PC-3 (cell line): ENCODE measurements around the gene FAM98B. TPM values are rescaled to one million over a fixed set of nuclear protein-coding genes. Genes with fewer than 3 reads are reported as not detected.

ENCODE experiments used
- ATAC-seq: fragments of 200-7000 bp; cut with Tn5 transposase; 2 replicates; pipeline ENCODE4 v1.9.1; 2020; ENCODE audit warnings: mild to moderate bottlenecking, moderate library complexity
- BruUV-seq: library from RNA; stranded (reverse); fragments of 400-500 nt; replicated peaks from 2 replicates; lab custom pipeline; 2021; lab: Mats Ljungman, UMichigan
- CTCF ChIA-PET: fragments of 300-600 bp; sonication (Branson Sonifier 250); formaldehyde crosslinking; loops from one replicate; lab custom pipeline; 2022; ENCODE audit warnings: antibody characterized with exemption; lab: Charles Lee
- POLR2A ChIA-PET: fragments of 300-600 bp; sonication (Branson Sonifier 250); formaldehyde crosslinking; loops from one replicate; lab custom pipeline; 2022; ENCODE audit warnings: antibody characterized with exemption; ENCODE audit not compliant: unreplicated experiment; lab: Charles Lee
- DNase-seq: peaks from one replicate; pipeline ENCODE4 v3.0.0-alpha.2; 2015
- H2AFZ ChIP-seq: fragments of 300-600 bp; sonication (generic); 2 replicates; pipeline ENCODE4 v1.6.0; 2016; ENCODE audit warnings: antibody characterized with exemption, low read length
- H3F3A ChIP-seq: fragments of 300-600 bp; sonication (generic); one replicate; pipeline ENCODE4 v1.6.0; 2017; ENCODE audit warnings: antibody characterized with exemption, low read length, control low read depth, mild to moderate bottlenecking; ENCODE audit not compliant: unreplicated experiment
- H3K27ac ChIP-seq: fragments of 300-600 bp; sonication (generic); 2 replicates; pipeline ENCODE4 v1.5.1; 2016; ENCODE audit warnings: mild to moderate bottlenecking, low read length
- H3K27me3 ChIP-seq: fragments of 300-600 bp; sonication (generic); 2 replicates; pipeline ENCODE4 v1.6.1; 2016; ENCODE audit warnings: low read length, mixed read lengths
- H3K36me3 ChIP-seq: fragments of 300-600 bp; sonication (generic); 2 replicates; pipeline ENCODE4 v1.6.1; 2016; ENCODE audit warnings: low read depth, mixed run types, low read length, mixed read lengths
- H3K4me1 ChIP-seq: fragments of 300-600 bp; sonication (generic); 2 replicates; pipeline ENCODE4 v1.5.1; 2016; ENCODE audit warnings: low read length; ENCODE audit not compliant: insufficient read depth
- H3K4me2 ChIP-seq: fragments of 300-600 bp; sonication (generic); 2 replicates; pipeline ENCODE4 v1.6.0; 2016; ENCODE audit warnings: low read length
- H3K4me3 ChIP-seq: fragments of 300-600 bp; sonication (generic); 2 replicates; pipeline ENCODE4 v1.5.1; 2016; ENCODE audit warnings: mild to moderate bottlenecking, low read length, mixed read lengths
- H3K79me2 ChIP-seq: fragments of 300-600 bp; sonication (generic); 2 replicates; pipeline ENCODE4 v1.6.1; 2017; ENCODE audit warnings: low read length, mixed read lengths
- H3K9ac ChIP-seq: fragments of 300-600 bp; sonication (generic); 2 replicates; pipeline ENCODE4 v1.6.0; 2016; ENCODE audit warnings: mild to moderate bottlenecking, low read length
- H3K9me2 ChIP-seq: fragments of 300-600 bp; sonication (generic); replicated peaks from 2 replicates; pipeline ENCODE4 v1.6.1; 2016; ENCODE audit warnings: mixed run types, low read length, mixed read lengths
- H3K9me3 ChIP-seq: fragments of 300-600 bp; sonication (generic); 2 replicates; pipeline ENCODE4 v1.6.1; 2016; ENCODE audit warnings: low read length, mixed read lengths
- H4K20me1 ChIP-seq: fragments of 300-600 bp; sonication (generic); 2 replicates; pipeline ENCODE4 v1.6.1; 2016; ENCODE audit warnings: low read length, mixed read lengths
- EZH2 ChIP-seq: fragments of 300-600 bp; sonication (generic); IDR thresholded peaks from one replicate; pipeline ENCODE4 v1.6.1; 2017; ENCODE audit warnings: antibody characterized with exemption, mild to moderate bottlenecking, low read length; ENCODE audit not compliant: unreplicated experiment
- EZH2phosphoT487 ChIP-seq: fragments of 300-600 bp; sonication (generic); IDR thresholded peaks from 2 replicates; pipeline ENCODE4 v1.6.1; 2018; ENCODE audit warnings: mild to moderate bottlenecking, antibody characterized with exemption, low read length, borderline replicate concordance
- intact Hi-C: fragments of 100-400 bp; cut with micrococcal nuclease; formaldehyde crosslinking; loops from 2 replicates; pipeline ENCODE4 v1.9.0; 2023
- total RNA-seq: library from RNA; depleted of rRNA; stranded (reverse); fragments of >200 nt; gene quantifications from 2 replicates; pipeline ENCODE4 v1.2.3, GENCODE V29; 2014
- TF ChIP-seq, protein P1 (sequence below): fragments of 300-600 bp; sonication (generic); conservative IDR thresholded peaks from 2 replicates; pipeline ENCODE4 v1.5.1; 2017; ENCODE audit warnings: antibody characterized with exemption, low read depth, mild to moderate bottlenecking, low read length

Gene FAM98B
- total RNA-seq, 1 experiment from 2014 or later: 7.8 TPM

DNA sequence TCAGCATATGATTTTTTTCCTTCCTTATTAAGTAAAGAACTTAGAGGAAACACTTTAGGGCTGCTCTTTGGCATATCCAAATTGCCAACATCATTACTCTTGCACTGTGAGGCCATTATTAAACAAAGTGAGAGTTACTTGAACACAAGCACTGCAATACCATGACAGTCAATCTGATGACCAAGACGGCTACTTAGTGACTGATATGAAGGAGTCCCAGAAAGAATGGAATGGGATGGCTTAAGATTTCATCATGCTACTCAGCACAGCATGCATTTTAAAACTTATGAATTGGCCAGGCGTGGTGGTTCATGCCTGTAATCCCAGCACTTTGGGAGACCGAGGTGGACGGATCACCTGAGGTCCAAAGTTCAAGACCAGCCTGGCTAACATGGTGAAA lies 55.2 kb downstream of the FAM98B start:
- no peaks in the 10 kb centered on the region for H3K9me3 ChIP-seq
- H3K9ac ChIP-seq: no peak overlapping the region
- intact Hi-C loops: no loop called here
- CTCF ChIA-PET: no interaction called here
- BruUV-seq: no TSS peak
- no peak for TF ChIP-seq EZH2
- TF ChIP-seq, protein P1, sequence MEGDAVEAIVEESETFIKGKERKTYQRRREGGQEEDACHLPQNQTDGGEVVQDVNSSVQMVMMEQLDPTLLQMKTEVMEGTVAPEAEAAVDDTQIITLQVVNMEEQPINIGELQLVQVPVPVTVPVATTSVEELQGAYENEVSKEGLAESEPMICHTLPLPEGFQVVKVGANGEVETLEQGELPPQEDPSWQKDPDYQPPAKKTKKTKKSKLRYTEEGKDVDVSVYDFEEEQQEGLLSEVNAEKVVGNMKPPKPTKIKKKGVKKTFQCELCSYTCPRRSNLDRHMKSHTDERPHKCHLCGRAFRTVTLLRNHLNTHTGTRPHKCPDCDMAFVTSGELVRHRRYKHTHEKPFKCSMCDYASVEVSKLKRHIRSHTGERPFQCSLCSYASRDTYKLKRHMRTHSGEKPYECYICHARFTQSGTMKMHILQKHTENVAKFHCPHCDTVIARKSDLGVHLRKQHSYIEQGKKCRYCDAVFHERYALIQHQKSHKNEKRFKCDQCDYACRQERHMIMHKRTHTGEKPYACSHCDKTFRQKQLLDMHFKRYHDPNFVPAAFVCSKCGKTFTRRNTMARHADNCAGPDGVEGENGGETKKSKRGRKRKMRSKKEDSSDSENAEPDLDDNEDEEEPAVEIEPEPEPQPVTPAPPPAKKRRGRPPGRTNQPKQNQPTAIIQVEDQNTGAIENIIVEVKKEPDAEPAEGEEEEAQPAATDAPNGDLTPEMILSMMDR: no peak
- no peak for TF ChIP-seq EZH2phosphoT487
- ATAC-seq (no peak), DNase-seq (no peak)
- no peak overlapping the region for H3K27ac ChIP-seq
- no peaks in the 10 kb centered on the region for H3K36me3 ChIP-seq
- H4K20me1 ChIP-seq: no peaks in the 10 kb centered on the region
- no peak overlapping the region for H3K4me2 ChIP-seq
- no peaks in the 10 kb centered on the region for H3K79me2 ChIP-seq
- no peak overlapping the region for H2AFZ ChIP-seq
- no peaks in the 10 kb centered on the region for H3K4me1 ChIP-seq
- no peaks in the 10 kb centered on the region for H3K27me3 ChIP-seq
- no peaks in the 10 kb centered on the region for H3F3A ChIP-seq
- H3K4me3 ChIP-seq: no peak overlapping the region
- POLR2A ChIA-PET: no interaction called here
- no peaks in the 10 kb centered on the region for H3K9me2 ChIP-seq

DNA sequence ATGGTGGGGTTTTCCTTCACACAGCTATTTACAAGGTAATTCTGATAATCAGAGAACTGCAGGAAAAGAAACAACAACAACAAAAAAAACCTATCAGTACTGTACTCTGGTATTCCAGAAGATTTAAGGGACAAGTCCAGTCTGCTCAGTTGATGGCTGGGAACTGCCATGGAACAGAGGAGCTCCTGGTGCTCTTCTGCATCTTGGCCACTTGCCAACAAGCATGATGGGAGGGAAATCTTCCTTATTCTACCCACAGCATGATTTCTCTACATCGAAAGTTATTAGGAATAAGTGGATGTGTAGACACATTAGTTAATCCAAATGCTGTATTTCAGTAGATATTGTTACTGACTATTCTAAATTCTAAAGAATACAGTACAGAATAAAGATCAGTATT lies 59.0 kb downstream of the FAM98B start:
- Histone ChIP-seq H3K79me2 (no peaks in the 10 kb centered on the region), H3K4me2 (no peak overlapping the region), H3K9me2 (no peaks in the 10 kb centered on the region), H4K20me1 (no peaks in the 10 kb centered on the region), H2AFZ (no peak overlapping the region), H3K4me3 (no peak overlapping the region), H3K27ac (no peak overlapping the region), H3K4me1 (no peaks in the 10 kb centered on the region), H3K27me3 (peaks cover 26% of the 10 kb centered on the region), H3K36me3 (no peaks in the 10 kb centered on the region), H3K9ac (no peak overlapping the region), H3K9me3 (no peaks in the 10 kb centered on the region), H3F3A (no peaks in the 10 kb centered on the region)
- ATAC-seq: no peak
- ChIA-PET POLR2A (no interaction called here), CTCF (no interaction called here)
- no TSS peak for BruUV-seq
- no peak for DNase-seq
- intact Hi-C loops: no loop called here
- TF ChIP-seq EZH2phosphoT487 (no peak), EZH2 (no peak)
- TF ChIP-seq, protein P1: no peak

DNA sequence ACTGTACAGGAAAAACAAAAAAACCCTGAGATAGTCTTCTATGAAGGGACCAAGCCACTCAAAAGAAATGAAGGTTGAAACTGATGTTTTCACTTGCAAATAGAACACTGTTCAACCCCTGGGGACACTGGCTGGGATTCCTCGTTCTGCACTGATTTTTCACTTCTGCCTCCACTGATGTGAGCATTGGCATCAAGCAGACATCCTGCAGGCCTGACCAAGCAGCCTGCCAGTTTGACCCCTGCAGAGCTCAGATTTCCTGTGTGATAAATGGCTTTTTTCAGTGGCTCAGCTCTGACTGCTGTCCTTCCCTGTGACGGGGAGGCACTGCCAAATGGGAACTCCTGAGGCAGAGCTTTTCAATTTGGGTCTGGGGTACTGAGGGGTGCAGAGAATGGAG lies 60.7 kb downstream of the FAM98B start:
- H3K27ac ChIP-seq: no peak overlapping the region
- intact Hi-C loops: no loop called here
- no peak for ATAC-seq
- H3K4me1 ChIP-seq: no peaks in the 10 kb centered on the region
- no peak for DNase-seq
- H2AFZ ChIP-seq: no peak overlapping the region
- CTCF ChIA-PET: no interaction called here
- no peak overlapping the region for H3K4me3 ChIP-seq
- no peaks in the 10 kb centered on the region for H3K9me3 ChIP-seq
- H3F3A ChIP-seq: no peaks in the 10 kb centered on the region
- TF ChIP-seq EZH2: no peak
- TF ChIP-seq, protein P1: no peak
- TF ChIP-seq EZH2phosphoT487: no peak
- POLR2A ChIA-PET: no interaction called here
- no peaks in the 10 kb centered on the region for H3K36me3 ChIP-seq
- H4K20me1 ChIP-seq: no peaks in the 10 kb centered on the region
- no peaks in the 10 kb centered on the region for H3K9me2 ChIP-seq
- no TSS peak for BruUV-seq
- H3K27me3 ChIP-seq: peaks cover 41% of the 10 kb centered on the region
- H3K79me2 ChIP-seq: no peaks in the 10 kb centered on the region
- H3K4me2 ChIP-seq: no peak overlapping the region
- H3K9ac ChIP-seq: no peak overlapping the region
